OCI-LY1 (cell line): Measurements from ENCODE around the gene SELENOH.

Source experiments
- H2AFZ ChIP-seq: fragments of 200-600 bp; sonication (generic), shearing (Covaris generic); 2 replicates; pipeline ENCODE4 v1.6.0; 2014; ENCODE audit warnings: antibody characterized with exemption, mild to moderate bottlenecking, low read length
- H3F3A ChIP-seq: fragments of 200-600 bp; sonication (generic), shearing (Covaris generic); 2 replicates; pipeline ENCODE4 v1.6.0; 2014; ENCODE audit warnings: mild to moderate bottlenecking, antibody characterized with exemption, low read length, moderate library complexity; ENCODE audit not compliant: insufficient read depth
- H3K27ac ChIP-seq: fragments of 200-600 bp; sonication (generic); 2 replicates; pipeline ENCODE4 v1.5.1; 2014; ENCODE audit warnings: low read length, mixed run types, mild to moderate bottlenecking, low read depth; ENCODE audit not compliant: poor library complexity, severe bottlenecking
- H3K27me3 ChIP-seq: fragments of 200-600 bp; sonication (generic); 2 replicates; pipeline ENCODE4 v1.6.0; 2014; ENCODE audit warnings: antibody characterized with exemption, mild to moderate bottlenecking, low read length, moderate library complexity; ENCODE audit not compliant: insufficient read depth
- H3K36me3 ChIP-seq: fragments of 200-600 bp; sonication (generic); 2 replicates; pipeline ENCODE4 v1.6.1; 2014; ENCODE audit warnings: mild to moderate bottlenecking, antibody characterized with exemption, low read length, moderate library complexity, mixed read lengths; ENCODE audit not compliant: insufficient read depth
- H3K4me1 ChIP-seq: fragments of 200-600 bp; sonication (generic); 2 replicates; pipeline ENCODE4 v1.5.1; 2014; ENCODE audit warnings: mild to moderate bottlenecking, low read length, moderate library complexity; ENCODE audit not compliant: insufficient read depth, severe bottlenecking
- H3K4me2 ChIP-seq: fragments of 200-600 bp; sonication (generic), shearing (Covaris generic); 2 replicates; pipeline ENCODE4 v1.6.1; 2014; ENCODE audit warnings: low read length
- H3K4me3 ChIP-seq: fragments of 200-600 bp; sonication (generic); 2 replicates; pipeline ENCODE4 v1.5.1; 2014; ENCODE audit warnings: low read length, low read depth, mild to moderate bottlenecking, mixed read lengths; ENCODE audit not compliant: poor library complexity, severe bottlenecking
- H3K79me2 ChIP-seq: fragments of 200-600 bp; shearing (Covaris generic); 2 replicates; pipeline ENCODE4 v1.6.1; 2016; ENCODE audit warnings: mixed run types, low read length, mixed read lengths; ENCODE audit not compliant: insufficient read depth
- H3K9ac ChIP-seq: fragments of 200-600 bp; sonication (generic), shearing (Covaris generic); 2 replicates; pipeline ENCODE4 v1.6.1; 2014; ENCODE audit warnings: mild to moderate bottlenecking, low read length, mixed read lengths
- H3K9me2 ChIP-seq: fragments of 200-600 bp; sonication (generic), shearing (Covaris generic); 2 replicates; pipeline ENCODE4 v1.6.1; 2014; ENCODE audit warnings: low read depth, mild to moderate bottlenecking, low read length, mixed read lengths
- H3K9me3 ChIP-seq: fragments of 200-600 bp; shearing (Covaris generic); 2 replicates; pipeline ENCODE4 v1.6.1; 2014; ENCODE audit warnings: low read length, mixed read lengths
- H4K20me1 ChIP-seq: fragments of 200-600 bp; sonication (generic), shearing (Covaris generic); 2 replicates; pipeline ENCODE4 v1.6.0; 2016; ENCODE audit warnings: mild to moderate bottlenecking, low read length; ENCODE audit not compliant: insufficient read depth
- CTCF ChIP-seq: fragments of 200-600 bp; sonication (generic), shearing (Covaris generic); IDR thresholded peaks from 2 replicates; pipeline ENCODE4 v1.5.1; 2017; ENCODE audit warnings: mild to moderate bottlenecking, antibody characterized with exemption, low read length, moderate library complexity, mixed read lengths
- EZH2 ChIP-seq: fragments of 200-600 bp; sonication (generic), shearing (Covaris generic); IDR thresholded peaks from 2 replicates; pipeline ENCODE4 v1.8.0; 2017; ENCODE audit warnings: borderline replicate concordance, mixed run types, mild to moderate bottlenecking, antibody characterized with exemption, low read length, moderate library complexity, mixed read lengths

The SELENOH gene, protein sequence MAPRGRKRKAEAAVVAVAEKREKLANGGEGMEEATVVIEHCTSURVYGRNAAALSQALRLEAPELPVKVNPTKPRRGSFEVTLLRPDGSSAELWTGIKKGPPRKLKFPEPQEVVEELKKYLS

DNA sequence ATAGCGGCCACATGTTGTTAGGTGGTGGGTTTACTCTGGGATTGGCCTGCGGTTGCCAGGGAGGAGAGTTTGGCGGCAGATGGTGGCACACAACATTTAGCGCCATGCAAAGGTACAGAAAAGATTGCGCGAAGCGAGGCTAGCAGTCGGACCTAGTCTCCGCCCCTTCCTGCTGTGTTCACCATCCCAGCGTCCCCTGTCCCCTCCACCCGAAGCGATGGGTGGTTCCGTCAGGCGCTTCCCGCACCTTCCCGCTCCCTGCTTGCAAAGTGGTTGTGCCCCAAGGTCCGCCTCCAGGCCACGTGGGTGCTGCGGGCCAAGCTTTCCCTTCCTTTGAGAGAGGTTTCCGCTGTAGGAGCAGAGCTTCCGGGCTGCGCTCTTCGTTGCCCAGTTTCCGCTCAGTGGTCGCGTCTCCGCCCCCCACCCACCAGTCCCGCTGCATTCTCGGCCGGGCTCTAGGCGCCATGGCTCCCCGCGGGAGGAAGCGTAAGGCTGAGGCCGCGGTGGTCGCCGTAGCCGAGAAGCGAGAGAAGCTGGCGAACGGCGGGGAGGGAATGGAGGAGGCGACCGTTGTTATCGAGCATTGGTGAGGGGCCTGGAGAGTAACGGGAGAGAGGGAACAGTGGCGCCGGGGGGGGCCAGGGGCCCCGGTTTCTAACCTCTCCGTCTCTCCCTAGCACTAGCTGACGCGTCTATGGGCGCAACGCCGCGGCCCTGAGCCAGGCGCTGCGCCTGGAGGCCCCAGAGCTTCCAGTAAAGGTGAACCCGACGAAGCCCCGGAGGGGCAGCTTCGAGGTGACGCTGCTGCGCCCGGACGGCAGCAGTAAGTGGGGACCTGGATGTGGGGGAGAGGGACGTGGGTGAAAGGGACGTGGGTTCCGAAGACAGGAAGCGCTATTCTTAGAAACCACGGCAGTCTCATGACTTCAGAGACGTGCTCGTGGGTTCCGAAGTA lies at the start of gene SELENOH:
TSS of gene SELENOH (plus strand) at position 360 of the 955 bp plus-strand sequence. CDS start at position 465, 105 bp downstream.
- H3K79me2 ChIP-seq = peaks cover 12% of the 10 kb centered on the region
- peak within 1 kb of the TSS; percentile 75; the same call in 1 of the 2 replicates for H2AFZ ChIP-seq
- H3K9me2 ChIP-seq = no peaks in the 10 kb centered on the region
- no peaks in the 10 kb centered on the region for H3F3A ChIP-seq
- H4K20me1 ChIP-seq = no peaks in the 10 kb centered on the region
- TF ChIP-seq CTCF (no peak), EZH2 (no peak)
- no peaks in the 10 kb centered on the region for H3K9me3 ChIP-seq
- H3K27ac ChIP-seq = peak within 1 kb of the TSS; percentile 89
- peaks cover 17% of the 10 kb centered on the region for H3K4me1 ChIP-seq
- H3K27me3 ChIP-seq = no peaks in the 10 kb centered on the region
- peak within 1 kb of the TSS; percentile 89 for H3K4me2 ChIP-seq
- H3K36me3 ChIP-seq = peaks cover 69% of the 10 kb centered on the region
- H3K4me3 ChIP-seq = peak within 1 kb of the TSS; percentile 98
- peak within 1 kb of the TSS; percentile 99 for H3K9ac ChIP-seq

DNA sequence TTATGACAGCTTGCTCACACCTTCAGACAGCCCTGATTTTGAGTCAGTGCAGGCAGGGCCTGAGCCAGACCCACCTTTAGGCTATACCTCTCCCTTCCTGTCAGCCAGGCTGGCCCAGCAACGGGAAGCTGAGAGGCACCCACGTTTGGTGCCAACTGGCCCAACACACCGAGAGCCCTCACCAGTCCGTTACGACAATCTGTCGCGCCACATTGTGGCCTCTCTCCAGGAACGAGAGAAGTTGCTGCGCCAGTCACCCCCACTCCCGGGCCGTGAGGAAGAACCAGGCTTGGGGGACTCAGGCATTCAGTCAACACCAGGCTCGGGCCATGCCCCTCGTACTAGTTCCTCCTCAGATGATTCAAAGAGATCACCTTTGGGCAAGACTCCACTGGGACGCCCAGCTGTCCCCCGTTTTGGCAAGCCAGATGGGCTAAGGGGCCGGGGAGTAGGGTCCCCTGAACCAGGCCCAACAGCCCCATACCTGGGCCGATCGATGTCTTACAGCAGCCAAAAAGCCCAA lies 42.4 kb upstream of the SELENOH start:
- Histone ChIP-seq H3K4me3 (no peak overlapping the region), H3K9ac (no peak overlapping the region), H3F3A (no peaks in the 10 kb centered on the region), H3K36me3 (peaks cover 76% of the 10 kb centered on the region), H3K4me1 (no peaks in the 10 kb centered on the region), H3K4me2 (no peak overlapping the region), H3K9me2 (no peaks in the 10 kb centered on the region), H2AFZ (no peak overlapping the region), H3K27ac (no peak overlapping the region), H3K9me3 (no peaks in the 10 kb centered on the region), H4K20me1 (no peaks in the 10 kb centered on the region), H3K79me2 (no peaks in the 10 kb centered on the region), H3K27me3 (no peaks in the 10 kb centered on the region)
- no peak for TF ChIP-seq EZH2

DNA sequence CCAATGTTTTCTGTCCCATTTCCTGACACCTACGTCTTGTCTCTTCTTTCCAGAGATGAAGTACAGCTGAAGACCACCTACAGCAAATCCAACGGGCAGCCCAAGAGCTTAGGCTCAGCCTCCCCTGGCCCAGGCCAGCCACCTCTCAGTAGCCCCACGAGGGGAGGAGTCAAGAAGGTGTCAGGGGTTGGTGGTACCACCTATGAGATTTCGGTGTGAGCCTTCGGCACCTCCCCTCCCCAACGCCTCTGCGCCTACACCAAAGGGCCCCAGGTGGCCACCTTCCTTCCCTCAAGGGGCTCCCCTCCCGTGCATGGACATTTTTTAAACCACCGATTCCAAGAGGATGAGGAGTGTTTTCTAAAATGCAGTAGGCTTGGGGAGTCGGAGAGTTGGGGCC lies 41.5 kb upstream of the SELENOH start:
- Histone ChIP-seq H3K4me3 (no peak overlapping the region), H3K36me3 (peaks cover 76% of the 10 kb centered on the region), H3K4me1 (no peaks in the 10 kb centered on the region), H3K9ac (no peak overlapping the region), H3K4me2 (no peak overlapping the region), H2AFZ (no peak overlapping the region), H3K9me2 (no peaks in the 10 kb centered on the region), H3F3A (no peaks in the 10 kb centered on the region), H3K27me3 (no peaks in the 10 kb centered on the region), H4K20me1 (no peaks in the 10 kb centered on the region), H3K9me3 (no peaks in the 10 kb centered on the region), H3K79me2 (no peaks in the 10 kb centered on the region), H3K27ac (no peak overlapping the region)
- TF ChIP-seq EZH2 (no peak), CTCF (no peak)
